Effector memory CD4-positive, alpha-beta T cell (primary cell): ENCODE results near the gene ZNF668.
A peak's percentile ranks its signal among the peaks of the same experiment; 100 is the strongest.

Source experiments
- DNase-seq, 3 donors: peaks; one replicate each; pipeline ENCODE4 v3.0.0-alpha.2; 2020
- H3K27ac ChIP-seq: 2 replicates; pipeline ENCODE4 v1.7.0; 2013; ENCODE audit warnings: mild to moderate bottlenecking, low read length, moderate library complexity; ENCODE audit not compliant: insufficient read depth, poor library complexity, severe bottlenecking
- H3K27me3 ChIP-seq: replicated peaks from 2 replicates; pipeline ENCODE4 v1.7.0; 2013; ENCODE audit warnings: mild to moderate bottlenecking, low read length; ENCODE audit not compliant: insufficient read depth, control insufficient read depth, poor library complexity, severe bottlenecking
- H3K36me3 ChIP-seq: 2 replicates; pipeline ENCODE4 v1.7.0; 2013; ENCODE audit warnings: mild to moderate bottlenecking, low read length, moderate library complexity; ENCODE audit not compliant: control insufficient read depth, insufficient read depth
- H3K4me1 ChIP-seq: 2 replicates; pipeline ENCODE4 v1.7.0; 2013; ENCODE audit warnings: low read length, mild to moderate bottlenecking; ENCODE audit not compliant: control insufficient read depth, insufficient read depth, poor library complexity, severe bottlenecking
- H3K4me3 ChIP-seq: 2 replicates; pipeline ENCODE4 v1.7.0; 2013; ENCODE audit warnings: low read length, low read depth, mild to moderate bottlenecking; ENCODE audit not compliant: insufficient read depth, poor library complexity, severe bottlenecking
- H3K9me3 ChIP-seq: 2 replicates; pipeline ENCODE4 v1.7.0; 2013; ENCODE audit warnings: mild to moderate bottlenecking, low read length, moderate library complexity; ENCODE audit not compliant: control insufficient read depth

The ZNF668 gene

DNA sequence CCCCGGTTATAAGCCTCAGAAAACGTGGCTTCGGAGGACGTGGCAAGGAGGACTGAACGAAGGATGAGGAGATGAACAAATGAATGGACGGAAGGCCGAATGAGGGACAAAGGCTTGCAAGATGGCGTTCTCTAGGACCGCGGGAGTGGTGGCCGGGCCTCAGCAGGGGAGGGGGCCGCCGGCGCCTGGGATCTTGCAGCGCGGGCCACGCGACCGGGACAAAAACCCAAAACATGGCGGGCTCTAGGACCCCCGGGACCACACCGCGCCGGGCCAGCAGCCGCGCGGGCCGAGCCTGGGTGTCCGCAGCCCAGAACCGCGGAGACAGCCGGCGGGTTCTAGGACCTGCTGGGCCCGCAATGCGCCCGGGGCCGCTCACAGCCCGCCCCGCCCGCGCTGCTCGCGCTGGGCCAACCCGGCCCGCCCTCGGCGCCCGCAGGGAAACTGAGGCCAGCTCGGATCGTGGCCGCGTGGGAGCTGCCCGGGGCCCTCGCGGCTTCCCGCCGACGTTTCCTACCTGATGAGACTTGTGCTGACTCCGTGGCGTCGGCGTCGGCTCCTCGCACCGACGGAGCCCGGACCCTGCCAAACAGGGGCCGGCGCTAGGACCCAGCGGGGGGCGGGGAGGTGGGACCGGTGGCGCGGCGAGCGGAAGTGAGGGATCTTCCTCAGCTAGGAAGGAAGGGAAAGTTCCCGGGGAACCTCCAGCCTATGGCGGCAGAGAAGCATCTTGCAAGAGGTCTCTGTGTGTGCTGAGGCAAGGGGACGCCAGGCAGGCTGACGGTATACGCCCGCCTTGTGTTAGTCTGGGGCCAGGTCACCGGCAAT is 684 bp downstream of the ZNF668 start:
- no peaks in the 10 kb centered on the region for H3K27me3 ChIP-seq
- peak overlapping the region; percentile 91 for H3K4me3 ChIP-seq
- H3K4me1 ChIP-seq = peaks cover 20% of the 10 kb centered on the region
- H3K36me3 ChIP-seq = peaks cover 24% of the 10 kb centered on the region
- peak overlapping the region; percentile 92 for H3K27ac ChIP-seq
- no peaks in the 10 kb centered on the region for H3K9me3 ChIP-seq
- DNase-seq = peak; percentile 77 to 80 (median 79)

DNA sequence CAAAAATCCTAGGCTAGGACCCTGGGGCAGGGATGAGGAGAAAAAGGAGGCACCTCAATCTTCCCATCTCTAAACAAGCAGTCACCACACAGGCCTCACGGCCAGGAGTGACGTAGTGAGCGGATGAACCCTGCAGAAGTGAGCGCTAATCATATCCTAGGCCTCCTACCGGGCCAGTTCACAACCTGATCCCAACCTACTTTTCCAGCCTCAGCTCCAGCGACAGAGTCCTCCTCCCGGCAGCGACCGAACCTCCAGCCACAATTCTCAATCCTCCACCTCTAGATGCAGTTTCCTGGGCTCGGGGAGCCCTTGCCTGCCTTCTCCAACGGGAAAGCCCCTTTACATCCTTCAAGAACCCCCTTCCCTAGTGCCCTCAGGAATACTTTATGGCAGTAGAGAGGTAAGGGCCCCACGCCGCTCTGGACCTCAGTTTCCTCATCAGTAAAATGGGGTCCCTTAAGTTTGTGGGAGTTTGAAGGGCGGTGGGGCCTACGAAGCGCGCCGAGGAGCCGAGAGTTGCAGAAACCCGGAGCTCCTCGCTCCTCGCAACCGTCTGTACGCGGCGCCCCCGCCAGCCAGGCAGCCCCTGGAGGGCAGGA is 1.4 kb downstream of the ZNF668 start:
- Histone ChIP-seq H3K27ac (peak overlapping the region; percentile 92), H3K4me1 (peaks cover 20% of the 10 kb centered on the region), H3K4me3 (peak overlapping the region; percentile 91), H3K27me3 (no peaks in the 10 kb centered on the region), H3K36me3 (peaks cover 16% of the 10 kb centered on the region), H3K9me3 (no peaks in the 10 kb centered on the region)
- no peak for DNase-seq

DNA sequence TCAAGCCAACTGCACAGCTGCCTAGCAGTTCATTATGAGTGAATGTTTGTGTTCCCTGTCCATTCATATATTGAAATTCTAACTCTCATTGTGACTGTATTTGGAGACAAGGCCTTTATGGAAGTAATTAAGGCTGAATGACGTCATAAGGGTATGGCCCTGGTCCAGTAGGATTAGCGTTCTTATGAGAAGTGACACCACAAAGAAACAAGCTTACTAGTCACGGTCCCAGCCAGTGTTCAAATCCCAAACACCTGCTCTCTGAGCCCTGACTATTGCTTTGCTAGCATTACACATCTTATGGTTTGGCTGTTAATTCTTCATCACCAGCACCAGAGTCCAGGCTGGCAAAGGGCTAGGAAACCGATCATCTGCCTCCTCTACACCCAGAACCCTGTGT is 2.2 kb downstream of the ZNF668 start:
- H3K9me3 ChIP-seq = no peaks in the 10 kb centered on the region
- peaks cover 9% of the 10 kb centered on the region for H3K36me3 ChIP-seq
- no peak for DNase-seq
- H3K4me1 ChIP-seq = peaks cover 20% of the 10 kb centered on the region
- H3K4me3 ChIP-seq = no peak overlapping the region
- peak overlapping the region; percentile 92 for H3K27ac ChIP-seq
- H3K27me3 ChIP-seq = no peaks in the 10 kb centered on the region

DNA sequence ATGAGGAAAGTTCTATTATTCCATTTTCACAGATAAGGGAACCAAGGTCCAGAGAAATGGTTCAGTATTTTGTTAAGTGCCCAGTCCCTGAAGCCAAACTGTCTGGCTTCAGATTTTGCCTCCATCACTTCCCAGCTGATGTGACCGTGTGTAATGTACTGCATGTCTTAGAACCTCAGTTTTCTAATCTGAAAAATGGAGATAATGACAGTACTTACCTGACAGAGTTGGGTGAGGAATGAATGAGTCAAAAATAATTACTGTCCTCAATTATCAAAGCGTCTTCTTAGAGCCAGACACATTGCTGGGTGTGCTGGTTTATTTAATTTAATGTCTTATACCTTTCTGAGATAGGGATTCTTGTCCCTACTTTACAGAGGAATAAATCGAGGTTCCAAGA is 6.7 kb downstream of the ZNF668 start:
- Histone ChIP-seq H3K36me3 (no peaks in the 10 kb centered on the region), H3K4me1 (peaks cover 27% of the 10 kb centered on the region), H3K9me3 (no peaks in the 10 kb centered on the region), H3K4me3 (no peak overlapping the region), H3K27me3 (no peaks in the 10 kb centered on the region), H3K27ac (no peak overlapping the region)
- DNase-seq = no peak

- H3K4me1 ChIP-seq = peaks cover 22% of the 10 kb centered on the region
- peaks cover 14% of the 10 kb centered on the region for H3K36me3 ChIP-seq
- no peak overlapping the region for H3K27ac ChIP-seq
- no peak for DNase-seq
- H3K4me3 ChIP-seq = no peak overlapping the region
- no peaks in the 10 kb centered on the region for H3K27me3 ChIP-seq
- no peaks in the 10 kb centered on the region for H3K9me3 ChIP-seq
Measured at GRCh38 chr16:31064882-31065461, 9.1 kb downstream of the ZNF668 start.

DNA sequence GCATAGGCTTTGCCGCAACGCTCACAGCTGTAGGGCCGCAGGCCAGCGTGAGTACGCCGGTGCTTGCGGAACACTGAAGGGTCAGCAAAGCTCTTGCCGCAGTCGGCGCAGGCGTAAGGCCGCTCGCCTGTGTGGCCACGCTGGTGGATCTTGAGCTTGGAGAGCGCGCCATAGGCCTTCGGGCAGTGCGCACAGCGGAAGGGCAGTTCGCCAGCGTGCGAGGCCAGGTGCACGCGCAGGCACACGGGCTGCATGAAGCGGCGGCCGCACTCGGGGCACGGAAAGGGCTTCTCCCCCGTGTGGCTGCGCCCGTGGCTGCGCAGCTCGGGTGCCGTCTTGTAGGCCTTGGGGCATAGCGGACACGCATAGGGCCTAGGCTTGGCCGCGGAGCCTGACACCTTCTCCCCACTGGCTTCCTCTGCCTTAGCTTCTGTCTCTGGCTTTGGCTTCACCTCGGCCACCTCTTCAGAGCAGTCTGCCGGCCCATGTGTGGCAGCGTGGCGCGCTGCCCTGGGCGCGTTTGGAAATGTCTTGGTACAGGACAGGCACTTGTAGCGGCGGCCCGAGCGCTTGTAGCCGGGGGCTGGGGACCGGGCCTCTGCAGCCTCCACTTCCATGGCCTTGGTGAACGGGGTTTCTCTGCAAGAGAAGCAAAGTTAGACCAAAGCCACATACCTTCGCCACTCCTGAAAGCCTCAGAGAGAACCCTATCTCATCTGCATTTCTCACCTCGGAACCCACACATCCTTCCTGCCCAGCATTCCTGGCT is 10.0 kb downstream of the ZNF668 start:
- H3K36me3 ChIP-seq = peaks cover 14% of the 10 kb centered on the region
- DNase-seq = peak in 1 of 3 donors; percentile 5
- no peaks in the 10 kb centered on the region for H3K9me3 ChIP-seq
- peaks cover 22% of the 10 kb centered on the region for H3K4me1 ChIP-seq
- no peaks in the 10 kb centered on the region for H3K27me3 ChIP-seq
- H3K27ac ChIP-seq = no peak overlapping the region
- peak overlapping the region; percentile 27 for H3K4me3 ChIP-seq

- H3K9me3 ChIP-seq = no peaks in the 10 kb centered on the region
- H3K36me3 ChIP-seq = peaks cover 14% of the 10 kb centered on the region
- H3K4me1 ChIP-seq = peaks cover 22% of the 10 kb centered on the region
- no peak overlapping the region for H3K27ac ChIP-seq
- H3K4me3 ChIP-seq = no peak overlapping the region
- DNase-seq = no peak
- H3K27me3 ChIP-seq = no peaks in the 10 kb centered on the region
Measured at GRCh38 chr16:31063495-31063842, 10.6 kb downstream of the ZNF668 start.

DNA sequence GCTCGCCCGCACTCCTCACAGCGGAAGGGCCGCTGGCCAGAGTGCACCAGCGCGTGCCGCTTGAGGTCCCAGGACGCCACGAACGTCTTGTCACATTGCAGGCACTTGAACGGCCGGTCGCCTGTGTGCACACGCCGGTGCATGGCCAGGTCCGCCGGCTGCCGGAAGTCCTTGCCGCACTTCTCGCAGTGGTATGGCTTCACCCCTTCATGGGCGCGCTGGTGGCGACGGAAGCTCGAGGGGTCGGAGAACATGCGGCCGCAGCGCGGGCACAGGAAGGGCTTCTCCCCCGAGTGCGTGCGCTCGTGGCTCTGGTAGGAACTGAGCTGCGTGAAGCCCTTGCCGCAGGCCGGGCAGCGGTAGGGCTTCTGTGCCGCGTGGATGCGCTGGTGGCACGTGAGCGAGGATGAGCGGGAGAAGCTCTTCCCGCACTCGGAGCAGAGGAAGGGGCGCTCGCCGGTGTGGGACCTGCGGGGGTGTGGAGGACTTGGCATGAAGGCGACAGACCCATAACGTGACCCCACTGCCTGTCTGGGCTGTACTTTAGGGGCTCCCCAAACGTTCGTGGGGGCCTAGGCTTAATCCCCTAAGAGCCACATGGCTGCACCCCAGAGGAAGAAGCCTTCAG is 12.1 kb downstream of the ZNF668 start:
- Histone ChIP-seq H3K4me3 (no peak overlapping the region), H3K9me3 (no peaks in the 10 kb centered on the region), H3K4me1 (peaks cover 22% of the 10 kb centered on the region), H3K27me3 (no peaks in the 10 kb centered on the region), H3K27ac (no peak overlapping the region), H3K36me3 (peaks cover 14% of the 10 kb centered on the region)
- no peak for DNase-seq

DNA sequence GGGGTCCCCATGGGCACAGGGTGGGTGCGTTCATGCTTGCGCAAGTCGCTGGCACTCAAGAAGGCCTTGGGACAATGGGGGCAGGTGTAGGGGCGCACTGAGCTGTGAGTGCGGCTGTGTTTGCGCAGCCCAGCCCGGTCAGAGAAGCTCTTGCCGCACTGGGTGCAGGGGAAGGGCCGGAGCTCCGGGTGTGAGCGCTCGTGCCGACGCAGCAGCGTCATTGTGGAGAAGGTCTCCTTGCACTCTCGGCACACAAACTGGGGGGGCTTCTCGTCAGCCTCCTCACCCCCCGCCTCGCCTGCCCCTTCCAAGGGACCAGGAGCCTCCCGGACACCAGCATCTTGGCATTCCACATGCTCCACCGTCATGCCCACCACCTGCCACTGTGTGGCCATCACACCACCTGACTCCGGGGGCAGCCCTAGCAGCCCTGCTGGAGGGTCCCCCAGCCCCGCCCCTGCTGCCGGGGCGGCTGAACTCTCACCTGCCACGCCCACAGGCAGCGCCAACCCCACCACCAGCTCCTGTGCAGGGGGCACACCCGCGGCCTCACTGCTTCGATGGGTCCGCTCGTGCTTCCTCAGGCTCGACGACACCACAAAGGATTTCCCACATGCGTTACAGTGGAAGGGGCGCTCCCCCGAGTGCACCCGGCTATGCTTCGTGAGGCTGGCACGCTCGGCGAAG is 12.8 kb downstream of the ZNF668 start:
- Histone ChIP-seq H3K36me3 (peaks cover 14% of the 10 kb centered on the region), H3K27me3 (no peaks in the 10 kb centered on the region), H3K27ac (no peak overlapping the region), H3K9me3 (no peaks in the 10 kb centered on the region), H3K4me3 (no peak overlapping the region), H3K4me1 (peaks cover 22% of the 10 kb centered on the region)
- no peak for DNase-seq
